ENCODE data around the gene GRAP2. TPM values are rescaled to one million over a fixed set of nuclear protein-coding genes. Genes with fewer than 3 reads are reported as not detected.
"Not testable (repeated sequence)": the region's sequence is repeated elsewhere in the genome, so short reads cannot be mapped to it uniquely, and the experiment has no call there.

GRAP2 gene
- total and polyA plus RNA-seq, 2 of the 4 experiments (the other 2 are of a cell fraction): not detected

DNA sequence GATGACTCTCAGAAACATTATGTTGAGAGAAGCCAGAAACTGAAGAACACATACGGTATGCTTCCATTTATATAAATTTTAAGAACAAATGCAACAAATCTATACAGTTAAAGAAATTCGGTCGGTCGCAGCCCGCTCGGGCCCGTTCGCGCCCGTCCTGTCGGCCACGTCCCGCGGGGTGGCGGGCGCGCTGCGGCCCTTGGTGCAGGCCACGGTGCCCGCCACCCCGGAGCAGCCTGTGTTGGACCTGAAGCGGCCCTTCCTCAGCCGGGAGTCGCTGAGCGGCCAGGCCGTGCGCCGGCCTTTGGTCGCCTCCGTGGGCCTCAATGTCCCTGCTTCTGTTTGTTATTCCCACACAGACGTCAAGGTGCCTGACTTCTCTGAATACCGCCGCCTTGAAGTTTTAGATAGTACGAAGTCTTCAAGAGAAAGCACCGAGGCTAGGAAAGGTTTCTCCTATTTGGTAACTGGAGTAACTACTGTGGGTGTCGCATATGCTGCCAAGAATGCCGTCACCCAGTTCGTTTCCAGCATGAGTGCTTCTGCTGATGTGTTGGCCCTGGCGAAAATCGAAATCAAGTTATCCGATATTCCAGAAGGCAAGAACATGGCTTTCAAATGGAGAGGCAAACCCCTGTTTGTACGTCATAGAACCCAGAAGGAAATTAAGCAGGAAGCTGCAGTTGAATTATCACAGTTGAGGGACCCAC lies 25.6 kb upstream of the GRAP2 start:
- H4K5ac ChIP-seq (ENCODE audit: low read depth, low read length); H3K9ac ChIP-seq (ENCODE audit: low read depth, low read length); H3K56ac ChIP-seq (ENCODE audit: extremely low read depth, insufficient read depth, low read length); H3K23ac ChIP-seq (ENCODE audit: low read depth, low read length); H3K9me1 ChIP-seq (ENCODE audit: insufficient read depth, low read length); BruUV-seq (replicated peaks); H2BK5ac ChIP-seq (ENCODE audit: low read depth, low read length, poor library complexity, severe bottlenecking); H3K4ac ChIP-seq (ENCODE audit: low read depth, low read length); H4K8ac ChIP-seq (ENCODE audit: low read depth in 2 of 2, low read length in 2 of 2); H2BK120ac ChIP-seq (ENCODE audit: low read depth, low read length); H3K36me3 ChIP-seq (ENCODE audit: control insufficient read depth, insufficient read depth, low read length); H3K9me3 ChIP-seq (ENCODE audit: control insufficient read depth, insufficient read depth, low read length); CTCF ChIA-PET; H4K20me1 ChIP-seq (ENCODE audit: insufficient read depth, low read length); H3K4me2 ChIP-seq (ENCODE audit: low read depth, low read length); H3K79me1 ChIP-seq (ENCODE audit: low read depth in 1 of 2, low read length in 2 of 2); H2AFZ ChIP-seq (replicated peaks; ENCODE audit: low read length, poor library complexity); in situ Hi-C loops (cut with MboI; ENCODE audit: low sequenced_read_pairs); intact Hi-C loops (cut with micrococcal nuclease); dilution Hi-C loops (cut with HindIII; ENCODE audit: low sequenced_read_pairs, unreplicated experiment); ATAC-seq (ENCODE audit: low read depth); H3K4me1 ChIP-seq (ENCODE audit: control insufficient read depth, insufficient read depth, low read length); H3K14ac ChIP-seq (replicated peaks; ENCODE audit: low read depth, low read length); POLR2A ChIA-PET (ENCODE audit: unreplicated experiment); H3K18ac ChIP-seq (ENCODE audit: low read depth, low read length); DNase-seq; H4K91ac ChIP-seq (ENCODE audit: insufficient read depth, low read depth, low read length); H2AK5ac ChIP-seq (ENCODE audit: low read depth, low read length); H2AK9ac ChIP-seq (replicated peaks; ENCODE audit: low read depth, low read length, poor library complexity); H2BK15ac ChIP-seq (ENCODE audit: low read depth, low read length); H3K27ac ChIP-seq (ENCODE audit: insufficient read depth, low read length); H2BK20ac ChIP-seq (ENCODE audit: low read depth, low read length): not testable (repeated sequence)
- WGBS, 2 experiments (ENCODE audit: extremely low coverage in 2 of 2, insufficient read length in 1 of 2): no CpG with 5 or more reads among the region's 42 CpGs
- Histone ChIP-seq H3K4me3 (ENCODE audit: insufficient read depth, low read depth, low read length) (peak overlapping the region; percentile 29; the same call in 1 of the 2 replicates), H3K27me3 (ENCODE audit: control insufficient read depth, insufficient read depth, low read length) (peaks cover 16% of the 10 kb centered on the region)
